GM21390 (cell line): ENCODE data around the gene SLAMF7.
"Not testable (repeated sequence)": the region's sequence is repeated elsewhere in the genome, so short reads cannot be mapped to it uniquely, and the experiment has no call there.

Source experiments
- ATAC-seq: cut with Tn5 transposase; IDR thresholded peaks from one replicate; pipeline ENCODE4 v1.9.1; 2021; ENCODE audit not compliant: unreplicated experiment

Gene SLAMF7

DNA sequence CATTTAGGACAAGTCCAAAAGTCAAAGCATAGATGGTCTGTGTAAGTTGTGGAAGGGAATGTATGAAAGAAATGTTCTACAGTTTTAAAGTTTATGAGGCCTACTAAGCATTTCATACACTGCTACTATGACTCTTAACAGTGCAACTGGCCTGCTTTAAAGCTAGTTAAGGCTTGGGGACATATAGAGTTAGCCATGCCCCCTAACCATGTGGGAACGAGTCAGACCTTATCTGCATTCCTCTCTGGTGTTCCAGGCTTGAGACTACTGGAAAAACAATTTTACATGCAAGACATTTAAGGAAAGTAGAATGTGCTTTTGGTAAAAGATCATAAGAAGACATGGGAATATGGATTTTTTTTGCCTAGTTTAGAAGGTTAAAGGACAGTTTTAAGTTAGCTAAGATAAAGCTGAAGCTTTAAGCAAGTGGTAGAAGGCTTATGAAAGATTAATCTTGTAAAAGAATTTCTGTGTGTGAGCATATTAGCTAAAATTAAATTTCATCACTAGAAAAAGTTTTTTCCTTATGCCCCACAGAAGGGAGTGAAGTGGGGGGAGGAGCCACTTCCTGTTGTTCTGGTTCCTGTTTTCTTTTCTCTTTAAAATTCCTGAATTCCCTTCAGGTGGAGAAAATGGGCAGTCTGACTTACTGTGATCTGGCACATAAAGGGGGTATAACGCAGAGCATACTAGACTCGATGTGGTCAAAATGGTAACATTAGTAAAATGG lies 18.5 kb upstream of the SLAMF7 start:
- no peak for ATAC-seq

GRCh38 chr1:160721473-160721872 lies 17.6 kb upstream of the SLAMF7 start:
- no peak for ATAC-seq

GRCh38 chr1:160722726-160723125 lies 16.3 kb upstream of the SLAMF7 start:
- ATAC-seq: no peak

- ATAC-seq: no peak
These were observed 15.7 kb upstream of the SLAMF7 start for GRCh38 chr1:160723332-160723731.

GRCh38 chr1:160724465-160725242 lies 14.4 kb upstream of the SLAMF7 start:
- no peak for ATAC-seq

GRCh38 chr1:160726114-160726497 lies 12.9 kb upstream of the SLAMF7 start:
- no peak for ATAC-seq

GRCh38 chr1:160726498-160727315 lies 12.3 kb upstream of the SLAMF7 start:
- ATAC-seq: peak; percentile 71

DNA sequence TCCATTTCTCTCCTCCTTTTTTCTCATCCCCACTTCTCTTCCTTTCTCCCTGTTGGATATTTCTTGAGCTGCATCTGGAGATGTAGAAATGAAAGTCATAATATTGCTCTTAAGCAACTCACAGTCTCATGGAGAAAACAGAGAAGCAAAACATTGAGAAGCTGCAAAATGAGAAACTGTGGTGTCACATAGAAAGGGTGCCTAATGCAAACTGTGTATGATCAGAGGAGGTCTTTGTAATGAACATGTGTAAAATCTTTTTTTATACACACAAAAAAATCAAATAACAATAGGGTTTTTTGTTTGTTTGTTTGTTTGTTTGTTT lies 11.8 kb upstream of the SLAMF7 start:
- ATAC-seq: no peak

- ATAC-seq: not testable (repeated sequence)
These were observed 7.5 kb upstream of the SLAMF7 start for GRCh38 chr1:160731564-160731963.

DNA sequence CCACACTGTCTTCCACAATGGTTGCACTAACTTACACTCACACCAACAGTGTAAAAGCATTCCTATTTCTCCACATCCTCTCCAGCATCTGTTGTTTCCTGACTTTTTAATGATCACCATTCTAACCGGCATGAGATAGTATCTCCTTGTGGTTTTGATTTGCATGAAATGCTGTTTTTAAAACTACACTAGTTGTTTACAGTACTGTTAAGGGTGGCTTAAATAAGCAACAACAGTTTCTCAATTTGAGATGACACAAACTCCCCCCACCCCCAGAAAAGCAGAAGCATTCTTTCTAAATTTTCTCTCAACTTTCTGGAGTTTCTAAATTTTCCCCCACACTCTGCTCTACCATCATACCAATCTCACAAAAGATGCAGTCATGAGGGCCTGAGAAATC lies 7.1 kb upstream of the SLAMF7 start:
- no peak for ATAC-seq

DNA sequence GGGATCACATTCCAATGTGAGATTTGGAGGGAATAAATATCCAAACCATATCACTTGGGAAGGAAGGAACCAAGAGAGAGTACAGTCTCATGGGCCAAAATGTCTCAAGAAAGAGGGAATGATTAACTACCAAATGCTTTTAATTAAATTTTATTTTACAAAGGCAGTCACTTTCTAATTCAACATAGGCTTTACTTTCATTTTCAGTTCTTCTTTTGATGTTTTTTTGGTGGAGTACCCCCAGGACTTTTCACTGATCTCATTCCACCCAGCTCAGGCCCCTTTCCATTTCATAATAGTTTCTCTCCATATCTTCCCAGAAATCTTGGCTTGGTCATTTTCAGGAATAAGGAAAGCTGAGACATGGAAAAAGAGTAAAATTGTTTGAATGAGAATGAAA lies 5.1 kb upstream of the SLAMF7 start:
- no peak for ATAC-seq

DNA sequence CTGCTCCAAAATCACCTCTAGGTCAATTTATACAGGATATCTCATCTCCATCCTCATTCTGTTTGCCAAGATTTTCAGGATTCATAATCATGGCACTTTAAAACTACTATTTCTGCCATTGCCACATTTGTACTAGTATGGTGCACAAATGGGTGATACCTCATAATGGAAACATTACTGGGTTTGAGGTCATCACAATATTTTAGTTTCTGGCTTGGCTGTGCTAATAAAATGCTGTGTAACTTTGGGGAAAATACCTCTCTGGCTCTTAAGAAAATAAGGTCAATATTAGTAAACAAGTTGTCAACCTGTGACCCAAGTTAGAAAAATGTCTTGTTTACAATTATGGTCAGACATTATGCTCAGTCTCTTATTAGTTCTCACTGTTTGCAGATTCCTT lies 4.7 kb upstream of the SLAMF7 start:
- no peak for ATAC-seq

GRCh38 chr1:160738271-160738670 lies 776 bp upstream of the SLAMF7 start:
- ATAC-seq: no peak

GRCh38 chr1:160740133-160740688 lies 1.2 kb downstream of the SLAMF7 start:
- ATAC-seq: no peak

DNA sequence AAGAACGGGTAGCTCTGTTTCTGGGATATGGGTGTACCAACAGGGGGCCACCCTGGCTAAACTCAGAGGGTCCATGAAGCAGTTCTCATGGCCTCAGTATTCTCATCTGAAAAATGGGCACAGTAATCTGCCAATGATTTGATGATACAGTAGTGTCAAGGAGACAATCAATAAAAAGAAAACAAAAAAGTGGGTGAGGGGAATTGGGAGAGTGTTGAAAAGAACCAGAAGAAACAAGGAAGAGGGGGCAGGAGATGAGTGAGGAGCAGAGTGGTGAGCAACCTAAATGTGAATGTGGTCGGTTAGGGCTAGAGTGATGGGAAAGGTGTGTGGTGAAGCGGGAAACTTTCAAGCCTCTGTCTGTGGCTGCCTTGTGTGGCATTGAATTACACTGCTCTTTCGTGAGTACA lies 2.0 kb downstream of the SLAMF7 start:
- no peak for ATAC-seq

DNA sequence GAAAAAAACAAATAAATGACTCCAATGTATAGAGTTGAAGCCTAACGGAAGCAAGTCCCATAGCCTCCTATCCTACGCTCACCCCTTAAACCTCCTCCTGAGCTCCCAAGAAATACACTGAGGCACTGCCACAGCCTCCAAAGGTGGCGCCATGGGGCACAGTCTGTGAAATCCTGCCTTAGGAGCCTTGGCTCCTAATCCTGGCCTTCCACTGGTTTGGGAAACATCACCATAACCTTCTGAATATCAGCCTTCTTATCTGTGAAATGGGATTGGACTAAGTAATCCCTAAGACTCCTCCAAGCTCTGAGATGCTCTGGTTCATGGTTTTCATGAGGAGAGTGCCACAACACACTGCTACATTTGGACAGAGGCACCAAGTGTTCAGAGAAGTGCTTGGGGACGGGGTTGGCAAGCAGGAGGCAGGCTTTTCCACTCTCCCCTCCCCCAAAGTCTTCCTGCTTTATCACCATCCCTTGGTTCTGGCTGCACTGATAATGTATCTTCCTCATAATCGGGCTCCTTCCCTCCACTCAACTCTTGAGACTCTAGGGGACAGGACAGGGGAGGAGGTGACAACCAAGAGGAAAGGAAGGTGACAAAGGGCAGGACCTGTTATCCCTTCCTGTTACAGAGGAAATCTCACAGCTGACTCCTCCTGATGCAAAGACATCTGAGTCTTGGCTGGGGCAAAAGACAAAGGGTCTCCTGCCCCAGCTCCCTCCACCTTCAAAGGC lies 2.7 kb downstream of the SLAMF7 start:
- ATAC-seq: no peak

DNA sequence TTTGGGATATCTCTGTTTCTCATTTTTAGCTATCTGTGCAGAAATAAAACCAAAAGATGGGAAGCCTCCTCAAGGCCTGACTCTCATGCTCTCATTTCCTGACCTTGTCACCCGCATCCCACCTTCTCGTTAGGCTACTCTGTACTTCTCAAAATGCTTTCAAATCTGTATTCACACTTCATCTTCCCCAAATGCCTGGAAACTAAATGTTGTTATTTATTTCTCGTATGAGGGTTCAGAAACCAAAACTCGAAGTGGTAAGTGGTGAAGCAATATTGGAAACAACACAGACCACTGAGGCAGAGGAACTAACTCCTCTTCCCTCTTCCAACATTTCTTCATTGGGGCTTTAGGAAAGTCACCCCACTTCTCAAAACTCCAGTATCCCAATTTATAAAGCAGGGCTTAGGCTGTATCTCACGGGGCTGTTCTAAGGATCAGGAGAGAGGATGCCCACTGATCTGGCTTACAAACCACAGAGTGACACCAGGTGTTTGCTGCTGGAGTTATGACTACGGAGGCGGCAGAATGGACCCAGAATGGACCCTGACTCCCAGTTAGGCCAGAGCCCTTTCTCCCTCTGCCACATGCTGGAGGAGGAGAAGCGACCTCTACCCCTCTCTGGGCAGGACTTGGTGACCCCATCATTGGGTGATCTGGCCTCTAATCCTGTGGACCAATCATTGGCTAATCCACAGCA lies 3.5 kb downstream of the SLAMF7 start:
- ATAC-seq: no peak

- no peak for ATAC-seq
These were observed 4.2 kb downstream of the SLAMF7 start for GRCh38 chr1:160743266-160743665.

GRCh38 chr1:160744199-160744851 lies 5.3 kb downstream of the SLAMF7 start:
- no peak for ATAC-seq
